T1000 (cell line): Measurements from ENCODE around the gene NGB.

Experiments used
- DNase-seq: peaks from one replicate; lab custom pipeline; 2025; ENCODE audit warnings: mixed read lengths; lab: John Stamatoyannopoulos, UW

NGB gene

DNA sequence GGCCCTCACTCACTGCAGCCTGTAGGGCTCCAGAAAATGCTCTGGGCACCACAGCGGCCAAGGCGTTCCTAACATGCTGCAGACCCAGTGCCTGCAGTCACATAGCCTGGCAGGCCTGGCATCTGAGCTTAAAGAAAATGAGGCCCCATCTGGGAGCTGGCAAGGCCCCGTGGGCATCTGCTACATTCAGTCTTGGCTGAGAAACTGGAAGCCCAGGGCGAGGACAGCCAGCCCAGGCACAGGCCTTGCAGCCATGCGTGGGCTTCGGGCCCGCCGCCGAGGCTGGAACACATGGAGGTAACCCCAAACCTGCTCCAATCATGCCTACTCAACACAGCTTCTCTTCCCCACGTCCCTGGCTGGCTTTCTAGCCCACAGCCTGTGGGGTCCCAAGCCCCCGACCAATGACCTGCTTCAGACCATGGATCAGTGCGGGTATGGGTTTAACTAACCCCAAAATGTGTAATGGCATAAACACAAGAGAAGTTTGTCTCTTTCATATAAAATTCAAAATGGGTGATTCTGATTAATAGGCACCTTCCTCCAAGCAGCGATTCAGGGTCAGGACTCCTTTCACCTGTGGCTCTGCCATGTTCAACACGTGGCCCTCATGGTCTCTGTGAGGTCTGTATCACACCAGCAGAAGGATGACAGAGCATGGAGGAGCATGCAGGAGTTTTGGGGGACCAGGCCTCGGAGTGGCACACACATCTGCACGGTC, 6.4 kb downstream of the NGB start:
- no peak for DNase-seq

DNA sequence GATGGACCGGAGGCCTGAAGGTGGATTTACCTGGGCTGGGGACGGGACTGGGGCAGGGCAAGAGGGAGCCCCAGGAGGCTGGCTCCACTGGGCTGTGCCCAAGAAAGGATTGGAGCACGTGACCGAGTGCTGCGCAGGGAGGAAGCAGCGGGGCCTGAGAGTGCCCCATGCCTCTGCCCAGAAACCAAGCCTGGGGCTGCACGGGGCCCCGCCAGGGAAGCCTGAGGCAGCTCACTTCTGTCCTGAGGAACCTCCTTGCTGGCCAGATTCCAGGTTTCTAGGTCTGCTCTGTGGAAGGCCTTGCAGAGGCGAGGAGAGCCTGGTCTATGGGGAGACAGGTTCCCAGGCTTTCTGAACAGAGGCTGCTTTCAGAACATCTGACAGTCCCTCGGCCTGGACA, 10.4 kb downstream of the NGB start:
- DNase-seq, result no peak

- DNase-seq, result no peak
These were observed 10.8 kb downstream of the NGB start for GRCh38 chr14:77260199-77260598.

DNA sequence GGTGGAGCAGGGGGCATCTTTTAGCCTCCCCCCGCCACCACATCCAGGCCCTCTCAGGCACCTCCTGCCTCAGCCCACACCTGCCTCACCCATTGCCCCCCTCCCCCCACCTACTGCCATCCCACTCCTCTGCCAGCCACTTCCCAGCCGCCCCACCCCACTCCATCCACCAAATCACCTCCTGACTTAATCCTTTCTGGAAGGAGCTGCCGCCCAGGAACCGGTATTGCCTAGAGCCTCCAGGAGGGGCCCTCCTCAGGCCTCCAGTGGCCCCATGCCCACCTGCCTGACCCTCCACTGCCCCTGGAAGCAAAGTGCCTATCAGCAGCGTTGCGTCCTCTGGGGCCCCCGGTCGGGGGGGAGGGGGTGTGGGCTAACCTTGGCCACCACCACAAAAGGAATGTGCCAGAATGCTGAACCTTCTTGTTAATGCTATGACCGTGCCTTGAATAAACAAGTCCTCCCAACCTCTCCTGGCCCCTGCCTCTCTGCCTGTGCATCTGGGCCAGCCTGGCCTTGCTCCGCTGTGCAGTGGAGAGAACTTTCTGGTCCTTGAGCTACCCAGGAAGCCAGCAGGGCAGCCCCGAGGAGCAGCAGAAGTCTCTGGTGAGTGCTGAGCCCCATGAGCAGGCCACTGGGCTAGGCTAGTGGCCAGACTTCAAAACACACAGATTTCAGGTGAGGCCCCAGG, 11.8 kb downstream of the NGB start:
- DNase-seq, result no peak

DNA sequence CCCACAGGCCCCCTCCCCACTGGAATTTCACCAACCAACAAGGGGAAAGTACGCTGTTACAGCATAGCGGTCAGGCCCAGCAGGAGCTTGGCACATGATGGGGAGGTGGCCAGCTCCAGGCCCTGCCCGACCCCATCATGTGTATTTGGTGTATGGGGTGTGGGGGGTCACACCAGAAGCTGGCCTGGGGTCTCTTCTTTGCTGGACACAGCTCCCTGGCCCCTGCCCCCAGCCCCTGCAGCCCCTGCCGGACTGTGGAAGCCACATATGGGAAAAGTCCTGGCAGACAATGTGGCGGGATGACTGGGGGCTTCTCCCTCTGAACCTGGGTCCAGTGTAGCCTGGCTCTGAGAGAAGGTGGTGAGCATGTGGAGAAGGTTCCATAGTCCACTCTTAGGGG, 12.4 kb downstream of the NGB start:
- no peak for DNase-seq

DNA sequence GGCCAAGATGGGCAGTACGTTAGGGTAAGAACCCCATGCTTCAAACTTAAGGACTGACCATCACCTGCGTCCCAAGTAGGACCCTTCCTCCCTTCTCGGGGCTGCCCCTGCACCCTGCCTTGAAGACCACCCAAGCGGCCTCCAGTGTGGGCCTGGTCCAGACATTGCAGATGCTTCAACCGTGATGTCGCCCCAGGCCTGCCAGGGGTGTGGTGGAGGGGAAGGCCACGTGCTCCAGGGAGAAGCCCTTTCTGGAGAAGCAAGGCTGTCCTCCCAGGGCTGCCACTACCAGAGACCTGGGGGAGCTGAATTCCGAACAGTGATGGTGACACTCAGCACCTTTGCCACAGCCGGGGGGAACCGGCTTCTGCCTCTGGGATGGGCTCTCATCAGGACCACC, 13.3 kb downstream of the NGB start:
- DNase-seq, result no peak

DNA sequence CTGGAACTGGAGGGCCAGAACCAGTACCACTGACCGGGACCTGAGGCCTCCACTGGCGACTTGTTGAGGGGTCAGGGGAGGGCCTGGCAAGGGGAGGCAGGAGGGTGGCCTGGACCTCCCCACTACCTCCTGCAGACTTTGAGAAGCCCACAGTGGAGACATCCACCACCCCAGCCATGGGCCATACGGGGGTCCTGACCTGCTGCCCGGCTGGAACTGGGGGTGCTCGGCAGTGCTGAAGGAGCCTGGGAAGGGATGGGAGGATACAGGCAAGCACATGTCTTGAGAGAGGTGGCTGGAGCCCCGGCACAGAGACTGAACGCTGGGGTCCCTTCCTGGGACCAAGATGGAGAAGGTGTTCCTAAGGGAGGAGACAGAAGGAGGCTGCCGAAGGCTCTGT, 14.3 kb downstream of the NGB start:
- DNase-seq, result no peak

GRCh38 chr14:77253333-77254190, 17.4 kb downstream of the NGB start:
- no peak for DNase-seq

GRCh38 chr14:77251870-77252269, 19.1 kb downstream of the NGB start:
- no peak for DNase-seq

- no peak for DNase-seq
These were observed 20.1 kb downstream of the NGB start for GRCh38 chr14:77250927-77251326.

- no peak for DNase-seq
These were observed 21.7 kb downstream of the NGB start for GRCh38 chr14:77249286-77249685.

DNA sequence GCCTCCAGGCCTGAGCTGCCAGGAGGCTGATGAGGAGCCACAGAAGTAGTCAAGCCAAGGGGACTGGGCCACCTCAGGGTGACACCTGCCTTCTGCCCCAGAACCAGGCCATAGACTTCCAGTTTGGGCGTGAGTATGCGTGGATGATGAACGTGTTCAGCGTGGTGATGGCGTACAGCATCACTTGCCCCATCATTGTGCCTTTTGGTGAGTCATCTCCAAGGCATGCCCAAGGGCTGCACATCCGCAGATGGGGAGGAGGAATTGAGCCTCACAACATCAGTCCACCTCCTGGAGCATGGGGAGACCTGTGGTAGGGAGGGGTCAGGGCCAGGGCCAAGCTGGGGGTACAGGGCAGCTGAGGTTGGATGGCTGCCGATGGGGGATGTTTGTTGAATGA, 22.3 kb downstream of the NGB start:
- DNase-seq, result no peak

GRCh38 chr14:77246784-77247183, 24.2 kb downstream of the NGB start:
- DNase-seq, result no peak

DNA sequence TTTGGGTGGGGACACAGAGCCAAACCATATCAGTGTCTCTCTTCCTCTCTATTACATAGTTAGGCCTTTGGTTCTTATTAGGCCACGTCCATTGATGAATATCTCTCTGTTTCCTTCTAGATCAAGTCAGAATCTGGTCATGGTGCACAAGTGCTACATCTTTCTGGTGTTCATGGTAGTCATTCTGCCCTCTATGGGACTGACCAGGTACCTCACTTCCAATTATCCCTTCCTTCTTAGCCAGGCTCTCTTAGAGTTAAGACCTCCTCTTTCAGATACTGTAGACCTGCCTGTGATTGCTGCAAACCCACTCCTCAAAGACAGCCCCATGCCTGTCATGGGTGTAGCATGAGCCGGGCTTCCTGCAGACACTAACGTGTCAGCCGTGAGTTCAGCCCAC, 25.2 kb downstream of the NGB start:
- DNase-seq, result no peak

GRCh38 chr14:77243853-77244252, 27.2 kb downstream of the NGB start:
- DNase-seq, result no peak

DNA sequence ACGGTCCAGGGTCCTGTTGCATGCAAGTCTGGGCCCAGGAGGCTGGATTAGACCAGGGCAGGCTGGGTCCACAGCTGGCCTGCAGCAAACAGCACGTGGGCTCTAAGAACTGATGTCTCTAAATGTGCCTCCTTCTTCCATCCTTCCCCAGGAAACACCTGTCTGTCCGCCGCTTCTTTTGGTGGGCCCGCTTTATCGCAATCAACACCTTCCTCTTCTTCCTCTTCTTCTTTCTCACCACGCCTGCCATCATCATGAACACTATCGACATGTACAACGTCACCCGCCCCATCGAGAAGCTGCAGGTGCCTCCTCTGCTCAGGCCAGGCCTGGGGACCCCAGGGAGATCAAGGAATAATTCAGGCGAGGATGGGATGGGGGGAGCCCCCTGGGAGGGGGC, 28.3 kb downstream of the NGB start:
- no peak for DNase-seq

DNA sequence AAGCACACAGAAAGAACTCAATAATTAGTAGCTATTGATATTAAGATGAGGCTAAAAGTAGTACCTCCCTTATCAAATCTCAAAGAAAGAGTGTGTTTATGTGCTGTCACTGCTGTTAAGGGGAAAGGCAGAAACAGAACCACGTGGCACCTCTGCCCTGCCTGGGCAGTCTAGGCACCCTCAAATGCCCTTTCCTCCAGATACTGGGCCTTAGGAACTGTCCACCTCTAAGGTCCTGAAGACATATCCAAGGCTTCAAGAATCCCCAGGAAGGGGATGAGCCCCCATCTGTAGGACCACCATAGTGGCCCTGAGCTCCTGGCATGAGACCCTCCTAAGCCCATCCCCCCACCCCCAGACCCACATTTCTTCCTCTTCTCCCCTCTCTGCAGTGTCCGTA, 29.1 kb downstream of the NGB start:
- no peak for DNase-seq

- DNase-seq, result no peak
These were observed 30.6 kb downstream of the NGB start for GRCh38 chr14:77240336-77240915.

GRCh38 chr14:77239412-77239811, 31.6 kb downstream of the NGB start:
- DNase-seq, result no peak

DNA sequence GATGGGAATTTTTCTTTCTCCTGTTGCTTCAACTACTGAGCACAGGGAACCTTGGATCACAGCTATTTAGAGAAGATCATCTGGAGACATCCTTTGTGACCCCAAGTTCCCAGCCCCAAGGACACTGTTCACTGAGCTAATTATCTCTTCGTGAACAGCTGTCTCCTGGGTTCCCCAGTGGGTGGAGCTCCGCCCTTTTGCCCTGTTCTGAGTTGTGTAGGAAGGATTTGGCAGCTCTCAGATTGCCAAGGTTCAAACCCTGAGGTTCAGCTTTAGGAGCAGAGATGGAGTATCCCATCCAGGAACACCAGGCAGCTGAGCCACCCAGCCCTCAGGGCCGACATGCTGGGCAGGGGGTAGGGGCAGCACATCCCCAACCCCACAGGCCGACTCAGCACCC, 32.0 kb downstream of the NGB start:
- DNase-seq, result no peak

- DNase-seq, result no peak
These were observed 32.6 kb downstream of the NGB start for GRCh38 chr14:77238356-77238755.

- no peak for DNase-seq
These were observed 34.2 kb downstream of the NGB start for GRCh38 chr14:77236814-77237213.

DNA sequence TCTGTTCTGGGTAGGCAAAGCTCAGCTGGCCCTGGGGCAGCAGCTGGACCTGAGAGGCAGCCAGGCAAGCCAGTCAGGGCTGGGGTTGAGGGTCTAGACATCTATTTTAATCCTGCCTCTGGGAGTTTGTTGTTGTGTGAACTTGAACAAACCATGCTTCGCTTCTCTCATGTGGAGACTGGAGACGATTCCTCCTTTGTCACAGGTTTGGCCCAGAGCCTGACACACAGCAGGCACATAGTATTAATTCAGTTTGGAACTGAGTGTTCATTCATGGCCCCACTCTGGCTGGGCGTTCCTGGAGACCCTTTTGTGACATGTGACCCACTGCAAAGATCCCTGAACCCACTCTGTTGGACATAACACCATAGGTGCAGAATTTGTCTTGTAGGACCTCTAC, 39.3 kb downstream of the NGB start:
- DNase-seq, result no peak
